ENCODE data around the gene IREB2. TPM values are rescaled to one million over a fixed set of nuclear protein-coding genes. Genes with fewer than 3 reads are reported as not detected.

The IREB2 gene
- total and polyA plus RNA-seq, 2 of the 13 experiments (the other 11 are each of a cell fraction or from before 2014, with no cell fraction given): 24.2 to 30.4 TPM

DNA sequence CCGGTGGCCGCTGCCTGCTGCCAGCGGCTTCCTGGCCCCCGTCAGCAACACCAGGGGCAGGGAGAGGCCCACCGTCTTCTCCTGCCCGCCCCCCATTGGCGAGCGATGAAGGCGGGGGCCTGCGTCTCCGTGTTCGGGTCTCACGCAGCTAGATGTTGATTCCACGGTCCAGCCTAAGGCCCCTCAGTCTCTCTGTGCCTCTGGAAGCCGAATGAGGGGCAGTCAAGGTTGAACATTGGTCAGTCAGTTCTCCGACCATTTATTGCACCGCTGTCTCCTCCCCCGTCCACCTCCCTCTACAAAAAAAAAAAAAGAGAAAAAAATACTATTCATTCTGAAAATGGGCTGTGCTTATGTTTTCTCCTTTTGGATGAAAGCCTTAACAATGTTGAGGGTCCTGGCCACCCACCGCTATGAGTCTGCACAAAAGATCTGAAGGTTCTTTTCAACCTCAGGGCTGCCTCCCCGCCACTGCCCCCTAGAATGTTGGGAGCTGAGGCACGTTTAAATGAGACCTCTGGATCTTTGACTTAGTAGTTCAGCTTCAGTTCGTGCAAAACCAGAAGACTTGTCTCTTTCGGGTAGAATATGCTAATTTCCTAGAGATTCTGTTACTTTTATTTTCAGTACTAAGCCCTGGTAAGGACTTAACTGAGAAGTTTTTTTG lies 736 bp downstream of the IREB2 start (continued):
- TF ChIP-seq ZNF407 (CRISPR knock-in tag; IDR thresholded peaks at IDR 0.05; ENCODE audit: not compliant biosample characterization) (no peak), ZNF800 (CRISPR knock-in tag; IDR thresholded peaks at IDR 0.05) (no peak), NFE2L1 (CRISPR knock-in tag; IDR thresholded peaks at IDR 0.05; ENCODE audit: borderline replicate concordance) (no peak), ZBTB7B (CRISPR knock-in tag; IDR thresholded peaks at IDR 0.05) (peak; percentile 31; the same call in 1 of the 2 replicates), HDAC1 (CRISPR knock-in tag; IDR thresholded peaks at IDR 0.05) (peak; percentile 44; the same call in 1 of the 2 replicates), RBFOX2 (IDR thresholded peaks at IDR 0.05; ENCODE audit: low read depth, low read length) (peak; percentile 69; the same call in 1 of the 2 replicates), KAT7 (CRISPR knock-in tag; IDR thresholded peaks at IDR 0.05; ENCODE audit: borderline replicate concordance) (no peak), SMARCE1 (IDR thresholded peaks at IDR 0.05; ENCODE audit: borderline replicate concordance) (no peak), ZNF570 (CRISPR knock-in tag; IDR thresholded peaks at IDR 0.05; ENCODE audit: borderline replicate concordance) (no peak), CCAR2 (optimal IDR thresholded peaks at IDR 0.05; ENCODE audit: low read depth, low read length) (no peak), ZNF326 (CRISPR knock-in tag; IDR thresholded peaks at IDR 0.05; ENCODE audit: borderline replicate concordance) (no peak), ZNF746 (CRISPR knock-in tag; IDR thresholded peaks at IDR 0.05) (0 out of 2 replicates have a peak, but pooled peaks have one; percentile 21), TBX3 (IDR thresholded peaks at IDR 0.05; ENCODE audit: borderline replicate concordance) (no peak), POLR2A (IDR thresholded peaks at IDR 0.05; ENCODE audit: insufficient read depth in 1 of 2, low read depth in 2 of 2, low read length in 2 of 2) (peak; percentile 8 to 68; a peak in 2 of 4 replicates), POLR2G (IDR thresholded peaks at IDR 0.05; ENCODE audit: low read depth, low read length) (peak; percentile 30; the same call in 1 of the 2 replicates), NFYB (CRISPR knock-in tag; IDR thresholded peaks at IDR 0.05) (no peak), ZSCAN31 (CRISPR knock-in tag; IDR thresholded peaks at IDR 0.05; ENCODE audit: low read depth) (peak; percentile 5; the same call in 1 of the 2 replicates)
- TF ChIP-seq, protein P1, sequence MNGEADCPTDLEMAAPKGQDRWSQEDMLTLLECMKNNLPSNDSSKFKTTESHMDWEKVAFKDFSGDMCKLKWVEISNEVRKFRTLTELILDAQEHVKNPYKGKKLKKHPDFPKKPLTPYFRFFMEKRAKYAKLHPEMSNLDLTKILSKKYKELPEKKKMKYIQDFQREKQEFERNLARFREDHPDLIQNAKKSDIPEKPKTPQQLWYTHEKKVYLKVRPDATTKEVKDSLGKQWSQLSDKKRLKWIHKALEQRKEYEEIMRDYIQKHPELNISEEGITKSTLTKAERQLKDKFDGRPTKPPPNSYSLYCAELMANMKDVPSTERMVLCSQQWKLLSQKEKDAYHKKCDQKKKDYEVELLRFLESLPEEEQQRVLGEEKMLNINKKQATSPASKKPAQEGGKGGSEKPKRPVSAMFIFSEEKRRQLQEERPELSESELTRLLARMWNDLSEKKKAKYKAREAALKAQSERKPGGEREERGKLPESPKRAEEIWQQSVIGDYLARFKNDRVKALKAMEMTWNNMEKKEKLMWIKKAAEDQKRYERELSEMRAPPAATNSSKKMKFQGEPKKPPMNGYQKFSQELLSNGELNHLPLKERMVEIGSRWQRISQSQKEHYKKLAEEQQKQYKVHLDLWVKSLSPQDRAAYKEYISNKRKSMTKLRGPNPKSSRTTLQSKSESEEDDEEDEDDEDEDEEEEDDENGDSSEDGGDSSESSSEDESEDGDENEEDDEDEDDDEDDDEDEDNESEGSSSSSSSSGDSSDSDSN (CRISPR knock-in tag; IDR thresholded peaks at IDR 0.05): peak; percentile 75

Data from HepG2 (cell line).